ENCODE results near the gene MYH11.

The MYH11 gene

GRCh38 chr16:15707332-15707731, 149.5 kb downstream of the MYH11 start:
- no peak for DNase-seq (ENCODE audit: low read depth)
- H3K4me3 ChIP-seq (ENCODE audit: low read depth, low read length), result no peak overlapping the region
- TF ChIP-seq POLR2A (IDR thresholded peaks at IDR 0.05; ENCODE audit: extremely low read depth, insufficient read length) (no peak), CTCF (IDR thresholded peaks at IDR 0.05; ENCODE audit: low read depth, low read length) (no peak), MYC (IDR thresholded peaks at IDR 0.05; ENCODE audit: low read depth, low read length) (no peak), MAX (IDR thresholded peaks at IDR 0.05; ENCODE audit: low read depth, low read length) (no peak)

- no peak for DNase-seq (ENCODE audit: low read depth)
- H3K4me3 ChIP-seq (ENCODE audit: low read depth, low read length), result no peak overlapping the region
- no peak for TF ChIP-seq CTCF (IDR thresholded peaks at IDR 0.05; ENCODE audit: low read depth, low read length)
- TF ChIP-seq MAX (IDR thresholded peaks at IDR 0.05; ENCODE audit: low read depth, low read length), result no peak
These were observed 151.7 kb downstream of the MYH11 start for GRCh38 chr16:15705064-15705565.

GRCh38 chr16:15704545-15704987, 152.3 kb downstream of the MYH11 start:
- TF ChIP-seq CTCF (IDR thresholded peaks at IDR 0.05; ENCODE audit: low read depth, low read length) (peak; percentile 75), MAX (IDR thresholded peaks at IDR 0.05; ENCODE audit: low read depth, low read length) (no peak), MYC (IDR thresholded peaks at IDR 0.05; ENCODE audit: low read depth, low read length) (no peak)
- H3K4me3 ChIP-seq (ENCODE audit: low read depth, low read length), result no peak overlapping the region
- peak; percentile 76 for DNase-seq (ENCODE audit: low read depth)

- no peak for TF ChIP-seq MYC (IDR thresholded peaks at IDR 0.05; ENCODE audit: low read depth, low read length)
- DNase-seq (ENCODE audit: low read depth), result no peak
- no peak overlapping the region for H3K4me3 ChIP-seq (ENCODE audit: low read depth, low read length)
These were observed 153.6 kb downstream of the MYH11 start for GRCh38 chr16:15703029-15703736.

GRCh38 chr16:15701975-15702970, 154.6 kb downstream of the MYH11 start:
- no peak for DNase-seq (ENCODE audit: low read depth)
- no peak overlapping the region for H3K4me3 ChIP-seq (ENCODE audit: low read depth, low read length)
- TF ChIP-seq CTCF (IDR thresholded peaks at IDR 0.05; ENCODE audit: low read depth, low read length), result no peak
- TF ChIP-seq MAX (IDR thresholded peaks at IDR 0.05; ENCODE audit: low read depth, low read length), result no peak
- no peak for TF ChIP-seq MYC (IDR thresholded peaks at IDR 0.05; ENCODE audit: low read depth, low read length)
- TF ChIP-seq POLR2A (IDR thresholded peaks at IDR 0.05; ENCODE audit: extremely low read depth, insufficient read length), result no peak

- TF ChIP-seq POLR2A (IDR thresholded peaks at IDR 0.05; ENCODE audit: extremely low read depth, insufficient read length) (no peak), CTCF (IDR thresholded peaks at IDR 0.05; ENCODE audit: low read depth, low read length) (no peak), MAX (IDR thresholded peaks at IDR 0.05; ENCODE audit: low read depth, low read length) (no peak), MYC (IDR thresholded peaks at IDR 0.05; ENCODE audit: low read depth, low read length) (no peak)
- H3K4me3 ChIP-seq (ENCODE audit: low read depth, low read length), result no peak overlapping the region
- no peak for DNase-seq (ENCODE audit: low read depth)
These were observed 155.5 kb downstream of the MYH11 start for GRCh38 chr16:15701367-15701766.
